Activated naive CD4-positive, alpha-beta T cell treated with anti-CD3 and anti-CD28 coated beads for 36 hours (primary cell): ENCODE measurements around the gene NKD1. TPM values are rescaled to one million over a fixed set of nuclear protein-coding genes. Genes with fewer than 3 reads are reported as not detected.

Experiments
- CTCF ChIA-PET: fragments of 350-600 bp; sonication (Branson Sonifier 250); formaldehyde crosslinking; loops from one replicate; lab custom pipeline; 2021; ENCODE audit warnings: antibody characterized with exemption; lab: Charles Lee
- DNase-seq: peaks from one replicate; pipeline ENCODE4 v3.0.0-alpha.2; 2020
- H3K27ac Mint-ChIP-seq: one replicate; pipeline ENCODE4 v1.8.0; 2021; ENCODE audit warnings: mild to moderate bottlenecking, mixed read lengths
- H3K27me3 Mint-ChIP-seq: one replicate; pipeline ENCODE4 v1.8.0; 2021; ENCODE audit warnings: low read depth, mixed read lengths
- H3K36me3 Mint-ChIP-seq: one replicate; pipeline ENCODE4 v1.8.0; 2021; ENCODE audit warnings: low read depth, mixed read lengths
- H3K4me1 Mint-ChIP-seq: one replicate; pipeline ENCODE4 v1.8.0; 2021; ENCODE audit warnings: low read depth, mixed read lengths
- H3K4me3 Mint-ChIP-seq: one replicate; pipeline ENCODE4 v1.8.0; 2021; ENCODE audit warnings: mild to moderate bottlenecking, moderate library complexity, mixed read lengths
- H3K9me3 Mint-ChIP-seq: one replicate; pipeline ENCODE4 v1.8.0; 2021; ENCODE audit warnings: mixed read lengths
- intact Hi-C: fragments of 100-400 bp; cut with micrococcal nuclease; formaldehyde crosslinking; loops from one replicate; pipeline ENCODE4 v1.15.1; 2023
- total RNA-seq, 2 experiments: library from RNA; stranded (reverse); gene quantifications; one replicate each; pipeline ENCODE4 v1.2.3, GENCODE V29; 2021

Gene NKD1
- total RNA-seq, 2 experiments from 2014 or later = 2.6 to 3.2 TPM

DNA sequence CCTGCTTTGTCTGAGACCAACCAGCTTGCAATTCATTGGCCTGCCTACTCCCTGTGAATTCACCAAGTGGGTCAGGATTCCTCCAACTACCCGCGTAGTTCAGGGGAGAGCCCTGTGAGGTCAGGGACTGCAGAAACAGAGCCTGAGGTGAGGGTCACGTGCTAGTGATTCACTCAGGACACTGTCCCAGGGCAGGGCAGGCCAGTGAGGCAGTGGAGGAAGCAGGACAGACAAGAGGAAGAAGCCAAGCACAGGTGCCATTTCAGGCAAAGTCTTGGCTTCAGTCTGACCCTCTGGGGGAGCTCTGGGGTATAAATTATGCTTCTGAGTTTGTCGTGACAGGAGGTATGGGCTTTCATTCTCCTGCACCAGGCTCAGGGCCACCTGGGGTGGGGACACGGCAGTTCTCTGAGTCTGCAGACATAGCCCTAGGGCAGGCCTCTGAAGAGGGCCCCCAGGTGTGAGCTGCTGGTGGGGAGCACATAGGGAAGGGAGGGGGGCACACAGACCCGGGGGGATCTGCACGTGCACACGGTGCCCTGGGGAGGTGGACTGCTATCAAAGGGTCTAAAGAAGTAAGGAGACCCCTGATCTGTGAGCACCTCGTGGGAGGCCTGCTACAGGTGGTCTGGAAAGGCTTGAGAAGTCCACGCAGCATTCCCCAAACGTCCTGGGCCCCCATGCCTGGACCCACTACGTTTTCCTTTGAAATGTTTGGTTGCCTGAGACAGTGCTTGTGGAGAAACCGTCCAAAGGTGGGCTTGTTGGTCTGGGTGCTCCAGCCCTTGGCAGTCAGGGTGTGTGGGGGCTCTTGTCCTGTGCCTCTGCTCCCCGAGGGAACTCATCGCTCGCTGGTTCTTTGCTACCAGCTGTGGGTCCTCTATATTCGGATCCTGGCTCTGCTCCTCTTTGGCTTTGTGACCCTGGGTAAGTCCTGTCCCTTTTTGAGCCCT lies 46.4 kb downstream of the NKD1 start:
- H3K27ac Mint-ChIP-seq = no peak overlapping the region
- no peaks in the 10 kb centered on the region for H3K9me3 Mint-ChIP-seq
- intact Hi-C loops = no loop called here
- H3K27me3 Mint-ChIP-seq = no peaks in the 10 kb centered on the region
- H3K4me1 Mint-ChIP-seq = peaks cover 25% of the 10 kb centered on the region
- CTCF ChIA-PET = interaction anchor here (0.9 kb wide), 1 partner anchor 152 kb away, joined by 3 read pairs; no protein-coding TSS in a partner anchor
- H3K36me3 Mint-ChIP-seq = no peaks in the 10 kb centered on the region
- no peak for DNase-seq
- H3K4me3 Mint-ChIP-seq = no peak overlapping the region

DNA sequence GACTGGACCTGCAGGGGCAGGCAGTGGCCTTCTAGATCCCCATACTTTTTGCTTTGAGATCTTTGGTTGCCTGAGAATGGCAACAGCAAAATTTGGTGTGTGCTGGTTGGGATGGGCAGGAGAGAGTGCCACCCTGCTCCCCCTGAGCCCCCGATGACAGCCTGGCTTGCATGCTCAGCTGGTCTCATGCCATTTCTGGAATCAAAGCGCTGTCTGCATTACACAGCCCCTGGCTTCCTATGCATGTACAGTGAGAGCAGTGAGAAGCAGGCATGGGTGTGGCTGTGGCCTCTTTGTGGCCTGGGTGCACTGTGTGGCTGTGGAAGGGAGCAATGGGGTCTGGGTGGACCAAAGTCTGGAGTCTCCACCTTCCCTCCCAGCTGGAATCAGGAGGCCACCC lies 47.7 kb downstream of the NKD1 start:
- Mint-ChIP-seq H3K27me3 (no peaks in the 10 kb centered on the region), H3K4me3 (no peak overlapping the region), H3K4me1 (peaks cover 29% of the 10 kb centered on the region), H3K9me3 (no peaks in the 10 kb centered on the region), H3K36me3 (no peaks in the 10 kb centered on the region), H3K27ac (no peak overlapping the region)
- intact Hi-C loops = no loop called here
- CTCF ChIA-PET = no interaction called here
- no peak for DNase-seq

DNA sequence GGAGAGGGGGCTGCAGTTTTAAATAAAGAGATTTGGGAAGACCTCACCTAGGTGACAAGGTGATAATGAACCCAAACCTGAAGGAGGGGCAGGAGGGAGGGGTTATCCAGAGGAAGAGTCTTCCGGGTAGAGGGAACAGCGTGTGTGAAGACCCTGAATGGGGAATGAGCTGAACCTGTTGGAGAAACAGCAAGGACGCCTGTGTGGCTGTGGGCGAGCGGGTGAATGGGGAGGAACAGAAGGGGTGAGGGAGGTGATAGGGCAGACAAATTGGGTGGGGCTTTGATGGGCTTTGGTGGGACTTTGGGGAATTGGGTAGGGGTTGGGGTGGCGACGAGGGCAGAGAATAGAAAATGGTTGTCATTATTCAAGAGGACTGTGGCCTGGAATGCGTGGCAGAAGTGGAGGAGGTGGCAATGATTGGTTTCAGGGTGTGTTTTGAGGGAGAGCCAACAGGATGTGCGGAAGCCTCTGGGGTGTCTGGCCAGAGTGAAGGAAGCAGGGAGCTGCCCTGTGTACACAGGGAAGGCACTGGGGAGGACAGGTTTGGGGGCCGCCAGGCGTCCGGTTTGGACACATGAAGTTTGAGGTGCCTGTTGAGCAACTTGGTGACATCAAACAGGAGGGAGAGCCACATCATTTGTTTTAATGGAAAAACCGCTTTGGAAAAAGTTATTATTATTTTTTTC lies 48.7 kb downstream of the NKD1 start:
- no peaks in the 10 kb centered on the region for H3K9me3 Mint-ChIP-seq
- H3K4me3 Mint-ChIP-seq = no peak overlapping the region
- DNase-seq = no peak
- no peak overlapping the region for H3K27ac Mint-ChIP-seq
- CTCF ChIA-PET = no interaction called here
- intact Hi-C loops = no loop called here
- H3K27me3 Mint-ChIP-seq = no peaks in the 10 kb centered on the region
- H3K36me3 Mint-ChIP-seq = no peaks in the 10 kb centered on the region
- peaks cover 27% of the 10 kb centered on the region for H3K4me1 Mint-ChIP-seq

DNA sequence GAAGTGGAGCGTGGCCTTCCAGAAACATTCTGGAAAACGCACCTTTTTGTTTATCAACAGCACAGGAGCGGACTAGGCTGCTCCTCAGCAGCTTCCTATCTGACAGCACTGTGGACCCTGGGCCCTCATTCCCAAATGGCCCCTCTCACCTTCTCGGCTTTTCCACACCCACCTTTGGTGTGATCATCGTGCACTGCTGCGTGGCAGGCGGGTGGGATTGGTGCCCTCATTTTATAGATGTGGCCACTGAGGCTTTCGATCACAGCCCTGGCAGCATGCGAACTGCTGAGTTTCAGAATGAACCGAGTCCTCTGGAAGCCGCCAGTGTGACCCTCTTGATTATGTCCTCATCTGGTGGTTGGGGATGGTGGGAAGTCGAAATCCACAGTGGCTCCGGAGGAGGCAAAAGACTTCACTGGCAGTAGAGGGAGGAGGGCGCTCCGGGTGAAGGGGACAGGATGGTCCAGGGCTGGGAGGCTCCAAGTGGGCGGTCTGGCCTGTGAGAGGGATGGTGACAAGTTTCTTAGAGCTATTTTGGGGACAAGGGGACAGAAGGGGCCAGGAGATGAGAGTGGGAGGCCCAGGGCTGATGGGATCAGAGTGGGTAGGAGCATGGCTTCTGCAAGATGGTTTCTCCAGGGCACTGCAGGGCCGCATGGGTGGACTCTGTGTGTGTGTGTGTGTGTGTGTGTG lies 49.5 kb downstream of the NKD1 start:
- CTCF ChIA-PET = no interaction called here

DNA sequence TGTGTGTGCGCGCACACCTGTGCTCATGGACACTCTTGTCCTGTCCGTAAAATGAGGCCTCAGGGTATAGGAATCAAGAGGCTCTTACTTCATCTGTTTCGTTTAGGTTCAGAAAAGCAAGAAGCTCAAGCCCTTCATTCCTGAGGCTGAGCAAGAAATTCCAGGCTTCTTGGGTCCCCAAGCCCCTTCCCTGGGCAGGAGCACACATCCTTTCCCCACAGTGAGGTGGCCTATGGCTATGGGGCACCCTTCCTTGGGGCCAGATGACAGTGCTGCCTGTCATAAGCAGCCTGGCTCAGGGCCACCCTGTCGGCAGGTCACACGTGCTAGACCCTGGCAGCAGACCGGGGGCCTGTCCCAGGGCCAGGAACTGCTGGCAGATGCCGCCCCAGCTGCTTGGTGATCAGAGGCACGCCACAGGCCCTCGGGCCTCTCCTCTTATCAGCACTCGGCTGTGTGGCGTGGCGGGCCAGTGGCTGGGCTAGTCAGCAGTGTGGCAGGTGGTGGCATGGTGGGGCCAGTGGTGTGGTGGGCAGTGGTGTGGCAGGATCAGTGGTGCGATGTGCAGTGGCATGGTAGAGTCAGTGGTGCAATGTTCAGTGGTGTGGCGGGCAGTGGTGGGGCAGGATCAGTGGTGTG lies 50.2 kb downstream of the NKD1 start:
- CTCF ChIA-PET = no interaction called here

More for the DNA sequence above, 49.5 kb downstream of the NKD1 start:
- peaks cover 34% of the 10 kb centered on the region for H3K4me1 Mint-ChIP-seq
- no peaks in the 10 kb centered on the region for H3K36me3 Mint-ChIP-seq
- H3K27ac Mint-ChIP-seq = no peak overlapping the region
- H3K4me3 Mint-ChIP-seq = no peak overlapping the region
- no peaks in the 10 kb centered on the region for H3K9me3 Mint-ChIP-seq
- no peaks in the 10 kb centered on the region for H3K27me3 Mint-ChIP-seq
- intact Hi-C loops = no loop called here
- no peak for DNase-seq

DNA sequence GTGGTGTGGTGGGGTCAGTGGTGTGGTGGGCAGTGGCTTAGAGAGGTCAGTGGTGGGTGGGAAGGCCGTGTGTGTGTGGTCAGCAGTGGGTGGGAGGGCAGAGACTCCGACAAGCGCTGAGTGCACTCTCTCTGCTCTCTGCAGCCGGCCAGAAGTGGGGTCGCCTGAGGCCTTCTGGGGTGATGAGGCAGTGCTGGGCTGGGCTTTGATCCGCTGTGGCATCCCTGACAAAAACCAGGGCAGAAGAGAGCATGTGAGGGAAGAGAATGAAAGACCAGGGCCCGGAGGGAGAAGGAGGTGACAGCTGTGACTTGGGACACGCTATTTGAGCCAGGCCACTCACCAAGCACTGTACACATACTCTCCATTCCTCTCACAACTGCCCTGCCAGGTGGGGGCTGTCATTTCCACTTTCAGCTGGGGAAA lies 50.8 kb downstream of the NKD1 start:
- no peaks in the 10 kb centered on the region for H3K36me3 Mint-ChIP-seq
- no peak overlapping the region for H3K27ac Mint-ChIP-seq
- DNase-seq = no peak
- CTCF ChIA-PET = no interaction called here
- no peak overlapping the region for H3K4me3 Mint-ChIP-seq
- H3K27me3 Mint-ChIP-seq = no peaks in the 10 kb centered on the region
- H3K9me3 Mint-ChIP-seq = no peaks in the 10 kb centered on the region
- peaks cover 44% of the 10 kb centered on the region for H3K4me1 Mint-ChIP-seq
- intact Hi-C loops = no loop called here

More for the DNA sequence above, 50.2 kb downstream of the NKD1 start:
- no peak for DNase-seq
- Mint-ChIP-seq H3K9me3 (no peaks in the 10 kb centered on the region), H3K4me3 (no peak overlapping the region), H3K36me3 (no peaks in the 10 kb centered on the region), H3K27me3 (no peaks in the 10 kb centered on the region), H3K27ac (no peak overlapping the region), H3K4me1 (peaks cover 41% of the 10 kb centered on the region)
- intact Hi-C loops = no loop called here

DNA sequence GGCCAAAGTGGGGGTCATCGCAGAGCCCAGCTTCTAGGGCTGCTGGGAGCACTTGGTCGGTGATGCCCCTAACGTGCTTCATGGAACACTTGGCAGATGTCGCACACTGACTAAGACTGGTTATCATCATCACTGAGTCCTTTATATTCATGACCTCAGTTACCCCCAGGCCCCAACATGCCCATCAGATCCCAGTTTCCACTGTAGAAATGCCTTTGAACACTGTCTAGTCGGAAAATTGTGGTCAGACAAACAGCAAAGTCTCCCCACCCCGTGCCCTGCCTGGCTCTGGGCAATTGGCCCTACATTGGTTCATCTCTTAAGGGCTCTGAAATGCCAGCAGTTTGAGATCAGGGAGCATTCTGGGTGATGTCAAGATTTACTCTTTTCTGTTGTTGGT lies 51.3 kb downstream of the NKD1 start:
- Mint-ChIP-seq H3K27me3 (no peaks in the 10 kb centered on the region), H3K27ac (no peak overlapping the region), H3K4me3 (no peak overlapping the region), H3K36me3 (no peaks in the 10 kb centered on the region), H3K4me1 (peaks cover 44% of the 10 kb centered on the region), H3K9me3 (no peaks in the 10 kb centered on the region)
- CTCF ChIA-PET = no interaction called here
- DNase-seq = no peak
- intact Hi-C loops = no loop called here

DNA sequence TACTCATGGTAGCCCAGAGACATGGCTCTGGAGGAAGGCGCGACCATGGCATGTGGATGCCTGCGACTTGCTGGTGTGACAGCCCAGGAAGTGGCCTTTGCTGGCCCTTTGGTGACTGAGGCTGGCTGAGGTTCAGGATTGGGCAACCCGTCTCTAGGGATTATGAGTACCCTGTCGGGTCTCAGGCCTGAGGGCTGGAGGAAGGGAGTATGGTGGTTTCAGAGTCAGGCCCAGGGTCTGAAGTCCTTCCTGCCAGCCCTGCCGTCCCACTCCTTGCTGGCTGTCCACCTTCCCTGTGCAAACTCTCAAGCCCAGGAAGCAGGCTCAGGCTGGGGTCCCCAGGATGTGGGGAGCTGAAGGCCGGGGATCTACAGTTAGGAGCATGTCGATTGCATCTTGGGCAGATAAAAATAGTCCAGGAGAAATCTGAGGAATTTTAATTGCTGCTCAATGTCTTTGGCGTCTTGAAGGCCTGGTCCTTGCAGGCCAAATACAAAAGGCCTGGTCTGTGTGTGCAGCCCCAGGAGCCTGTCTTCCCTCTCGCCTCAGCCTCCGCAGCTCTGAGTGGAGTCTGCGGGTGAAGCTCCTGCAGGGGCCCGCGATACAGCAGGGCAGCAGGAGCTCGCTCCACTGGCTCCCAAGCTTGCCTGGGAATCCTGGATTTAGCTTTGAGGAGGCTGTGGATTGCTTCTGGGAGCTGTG lies 52.5 kb downstream of the NKD1 start:
- H3K4me3 Mint-ChIP-seq = no peak overlapping the region
- no peak for DNase-seq
- no peaks in the 10 kb centered on the region for H3K36me3 Mint-ChIP-seq
- peaks cover 44% of the 10 kb centered on the region for H3K4me1 Mint-ChIP-seq
- intact Hi-C loops = loop anchor here (5.0 kb wide), 1 partner anchor 147 kb away; no protein-coding TSS in a partner anchor
- no peaks in the 10 kb centered on the region for H3K9me3 Mint-ChIP-seq
- CTCF ChIA-PET = interaction anchor here (1.9 kb wide), 1 partner anchor 65 kb away, joined by 5 read pairs; no protein-coding TSS in a partner anchor
- H3K27me3 Mint-ChIP-seq = no peaks in the 10 kb centered on the region
- no peak overlapping the region for H3K27ac Mint-ChIP-seq

DNA sequence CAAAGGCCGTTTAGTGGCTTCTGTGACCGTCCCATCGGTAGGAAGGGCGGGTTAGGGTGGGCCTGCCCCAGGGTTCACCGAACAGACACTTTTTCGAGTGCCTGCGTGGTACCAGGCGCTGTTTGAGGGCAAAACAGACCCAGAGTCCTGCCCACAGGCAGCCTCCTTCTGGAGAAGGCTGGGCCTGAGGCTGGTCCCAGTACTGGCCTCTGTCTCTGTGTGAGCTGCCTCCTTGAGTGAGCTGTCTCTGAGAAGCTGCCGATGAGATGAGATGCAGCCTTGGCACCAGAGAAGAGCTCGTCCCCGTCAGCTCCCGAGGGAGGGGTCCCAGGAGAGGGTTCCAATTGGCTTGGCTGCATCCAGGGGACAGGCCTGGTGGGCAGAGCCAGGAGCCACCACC lies 53.1 kb downstream of the NKD1 start:
- H3K4me1 Mint-ChIP-seq = peaks cover 44% of the 10 kb centered on the region
- H3K36me3 Mint-ChIP-seq = no peaks in the 10 kb centered on the region
- CTCF ChIA-PET = interaction anchor here (1.9 kb wide), 1 partner anchor 64 kb away, joined by 5 read pairs; no protein-coding TSS in a partner anchor
- H3K27me3 Mint-ChIP-seq = no peaks in the 10 kb centered on the region
- no peak overlapping the region for H3K27ac Mint-ChIP-seq
- intact Hi-C loops = loop anchor here (5.0 kb wide), 1 partner anchor 146 kb away; no protein-coding TSS in a partner anchor
- H3K4me3 Mint-ChIP-seq = no peak overlapping the region
- DNase-seq = no peak
- no peaks in the 10 kb centered on the region for H3K9me3 Mint-ChIP-seq

DNA sequence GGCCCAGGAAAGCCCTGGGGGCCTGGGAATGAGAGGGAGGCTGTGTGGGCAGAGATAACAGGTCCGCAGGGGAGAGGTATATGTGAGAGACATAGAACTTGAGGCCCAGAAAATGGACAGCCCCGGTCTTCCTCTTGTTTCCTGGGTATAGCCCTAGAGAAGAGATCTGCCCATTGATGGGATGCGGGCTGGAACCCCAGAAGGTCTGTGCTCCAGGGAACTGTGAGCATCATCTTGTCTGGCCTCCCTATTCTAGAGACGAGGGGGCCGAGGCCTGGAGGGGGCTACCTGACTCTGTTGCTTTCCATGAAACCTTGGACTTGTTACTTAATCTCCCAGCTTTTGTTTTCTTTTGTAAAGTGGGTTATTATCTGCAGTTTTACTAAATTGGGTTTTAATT lies 53.9 kb downstream of the NKD1 start:
- Mint-ChIP-seq H3K27ac (no peak overlapping the region), H3K4me3 (no peak overlapping the region)

DNA sequence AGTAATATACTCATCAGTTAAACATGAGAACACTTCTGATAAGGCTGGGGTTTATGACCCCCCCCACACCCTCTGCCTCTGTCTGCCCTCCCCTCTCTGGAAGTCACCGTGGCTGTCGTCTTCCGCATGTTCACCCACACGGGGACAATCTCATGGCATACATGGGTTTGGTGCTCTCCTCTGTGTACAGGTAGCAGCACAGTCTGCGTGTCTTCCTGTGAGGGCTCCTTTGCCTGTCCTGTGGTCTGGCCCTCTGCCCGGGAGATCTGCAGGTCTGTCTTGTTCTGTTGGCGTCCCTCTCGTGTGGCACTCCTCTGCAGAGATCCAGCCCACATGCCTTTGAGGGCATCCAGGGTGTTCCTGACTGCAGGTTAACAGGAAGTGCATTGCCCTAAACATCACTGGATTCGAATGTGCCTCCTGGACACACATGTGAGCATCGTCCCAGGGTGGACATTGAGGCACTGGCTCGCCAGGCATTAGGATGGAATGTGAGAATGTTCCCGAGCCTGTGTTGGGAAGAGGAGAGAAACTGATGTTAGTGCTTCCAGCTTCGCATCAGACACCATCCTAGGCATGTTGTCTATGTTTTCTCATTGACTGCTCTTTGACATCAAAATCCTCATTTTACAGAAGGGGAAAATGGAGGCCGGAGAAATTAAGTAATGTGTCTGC lies 54.5 kb downstream of the NKD1 start:
- peak overlapping the region; percentile 19 for H3K27ac Mint-ChIP-seq
- H3K4me3 Mint-ChIP-seq = no peak overlapping the region
- H3K27me3 Mint-ChIP-seq = no peaks in the 10 kb centered on the region
- intact Hi-C loops = loop anchor here (2.0 to 5.0 kb wide), 2 partner anchors 54 to 145 kb away; partner anchors contain the start of gene NKD1
- H3K36me3 Mint-ChIP-seq = no peaks in the 10 kb centered on the region
- CTCF ChIA-PET = interaction anchor here (1.9 kb wide), 1 partner anchor 63 kb away, joined by 5 read pairs; no protein-coding TSS in a partner anchor
- no peaks in the 10 kb centered on the region for H3K9me3 Mint-ChIP-seq
- peaks cover 44% of the 10 kb centered on the region for H3K4me1 Mint-ChIP-seq
- DNase-seq = peak; percentile 49

More for the DNA sequence above, 53.9 kb downstream of the NKD1 start:
- intact Hi-C loops = loop anchor here (2.0 to 5.0 kb wide), 2 partner anchors 53 to 145 kb away; partner anchors contain the start of gene NKD1
- DNase-seq = no peak
- Mint-ChIP-seq H3K36me3 (no peaks in the 10 kb centered on the region), H3K9me3 (no peaks in the 10 kb centered on the region), H3K27me3 (no peaks in the 10 kb centered on the region), H3K4me1 (peaks cover 44% of the 10 kb centered on the region)
- CTCF ChIA-PET = interaction anchor here (1.9 kb wide), 1 partner anchor 63 kb away, joined by 5 read pairs; no protein-coding TSS in a partner anchor
